Kidney (tissue), 14 donors: ENCODE results near the gene PLCB4. TPM values are rescaled to one million over a fixed set of nuclear protein-coding genes. Genes with fewer than 3 reads are reported as not detected.

ENCODE experiments used
- DNase-seq, 5 donors: peaks; one replicate each; pipeline ENCODE4 v3.0.0-alpha.2; 2013 to 2020
- FAIRE-seq: peaks from 2 replicates; lab custom pipeline; 2012; peaks lifted over from hg19 to GRCh38; lab: Jason Lieb, UNC
- H3K27ac ChIP-seq, 2 donors: one replicate each; pipeline ENCODE4 v1.7.0; 2013; ENCODE audit warnings: low read depth in 2 of 2, low read length in 2 of 2, inconsistent platforms in 1 of 2
- H3K27me3 ChIP-seq: one replicate; pipeline ENCODE4 v1.7.1; 2013; ENCODE audit warnings: low read length, inconsistent platforms; ENCODE audit not compliant: control insufficient read depth, insufficient read depth
- H3K36me3 ChIP-seq, 3 donors: one replicate each; pipeline versions ENCODE4 v1.7.0 to v1.7.1; 2013; ENCODE audit warnings: low read length in 3 of 3, control low read depth in 1 of 3, inconsistent platforms in 1 of 3; ENCODE audit not compliant: insufficient read depth in 3 of 3, control insufficient read depth in 2 of 3
- H3K4me1 ChIP-seq, 3 donors: one replicate each; pipeline versions ENCODE4 v1.7.0 to v1.7.1; 2013; ENCODE audit warnings: low read length in 3 of 3, inconsistent platforms in 1 of 3, low read depth in 1 of 3; ENCODE audit not compliant: control insufficient read depth in 2 of 3, insufficient read depth in 2 of 3
- H3K4me3 ChIP-seq, 3 donors: one replicate each; pipeline versions ENCODE4 v1.7.0 to v1.8.1; 2013; ENCODE audit warnings: low read length in 3 of 3, control low read depth in 1 of 3, inconsistent platforms in 1 of 3
- H3K9ac ChIP-seq, 3 donors: one replicate each; pipeline versions ENCODE4 v1.7.0 to v1.7.1; 2013; ENCODE audit warnings: low read length in 3 of 3, control low read depth in 1 of 3, inconsistent platforms in 1 of 3
- H3K9me3 ChIP-seq, 3 donors: one replicate each; pipeline versions ENCODE4 v1.7.0 to v1.7.1; 2013; ENCODE audit warnings: low read length in 3 of 3, control low read depth in 1 of 3, inconsistent platforms in 1 of 3; ENCODE audit not compliant: control insufficient read depth in 2 of 3, insufficient read depth in 1 of 3
- intact Hi-C: fragments of 100-400 bp; cut with DNase I; formaldehyde crosslinking; loops from one replicate; pipeline ENCODE4 v1.11.1; 2022
- polyA plus RNA-seq: library from polyadenylated mRNA; stranded (reverse); fragments of 350-450 nt; fragmentation: Illumina TruSeq; extraction: RNeasy Lipid Tissue Mini Kit (QIAGEN cat#74804); gene quantifications from one replicate; pipeline ENCODE4 v1.2.3, GENCODE V29; 2014; ENCODE audit warnings: low read depth, low replicate concordance; ENCODE audit not compliant: insufficient read depth
- total RNA-seq: library from RNA; stranded (reverse); fragmentation: NEBNext Ultra II Directional; extraction: Animal tissue kit (Norgen Biotek cat#: 25700); gene quantifications from one replicate; pipeline ENCODE4 v1.2.1, GENCODE V29; 2021
- TF ChIP-seq, protein P1 (sequence below): IDR thresholded peaks from 3 replicates; pipeline ENCODE4 v1.5.1; 2012; ENCODE audit warnings: mild to moderate bottlenecking, moderate library complexity, borderline replicate concordance; ENCODE audit not compliant: insufficient read depth; ENCODE audit errors: extremely low read depth
- donor health status: control.
- donor health status: control.
- donor health status: control.
- donor health status: control.
- donor health status: control.
- donor health status: DM: yes; HTN: yes; CAD: no.
- donor health status: Normal renal cell carcinoma (clear cell type).

Gene PLCB4
- total and polyA plus RNA-seq, 2 donors from 2014 or later: 2.8 to 17.7 TPM

DNA sequence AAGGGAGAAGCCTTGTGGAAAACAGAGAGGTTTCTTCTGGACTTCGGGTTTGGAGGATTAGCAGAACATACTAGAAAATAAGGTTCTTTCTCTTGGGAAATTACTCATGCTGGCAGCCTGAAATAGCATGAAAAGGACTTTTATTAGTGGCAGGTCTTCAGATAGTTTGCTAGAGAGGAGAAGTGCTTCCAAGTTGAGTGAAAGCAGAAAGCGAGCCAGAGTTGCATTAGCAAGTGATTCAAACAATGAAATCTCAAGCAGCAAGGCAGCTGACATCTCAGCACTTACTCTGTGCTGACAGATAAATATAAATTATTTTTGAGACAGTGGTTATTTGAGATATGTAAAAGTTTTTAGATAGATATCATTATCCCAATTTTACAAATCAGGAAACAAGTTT, 91.9 kb downstream of the PLCB4 start:
- DNase-seq (no peak), FAIRE-seq (no peak)
- Histone ChIP-seq H3K4me1 (peaks cover 0 to 4% (median 0%) of the 10 kb centered on the region in 3 donors), H3K36me3 (no peaks in the 10 kb centered on the region), H3K9ac (no peak overlapping the region), H3K9me3 (no peaks in the 10 kb centered on the region), H3K27ac (no peak overlapping the region), H3K4me3 (no peak overlapping the region), H3K27me3 (no peaks in the 10 kb centered on the region)
- TF ChIP-seq, protein P1, sequence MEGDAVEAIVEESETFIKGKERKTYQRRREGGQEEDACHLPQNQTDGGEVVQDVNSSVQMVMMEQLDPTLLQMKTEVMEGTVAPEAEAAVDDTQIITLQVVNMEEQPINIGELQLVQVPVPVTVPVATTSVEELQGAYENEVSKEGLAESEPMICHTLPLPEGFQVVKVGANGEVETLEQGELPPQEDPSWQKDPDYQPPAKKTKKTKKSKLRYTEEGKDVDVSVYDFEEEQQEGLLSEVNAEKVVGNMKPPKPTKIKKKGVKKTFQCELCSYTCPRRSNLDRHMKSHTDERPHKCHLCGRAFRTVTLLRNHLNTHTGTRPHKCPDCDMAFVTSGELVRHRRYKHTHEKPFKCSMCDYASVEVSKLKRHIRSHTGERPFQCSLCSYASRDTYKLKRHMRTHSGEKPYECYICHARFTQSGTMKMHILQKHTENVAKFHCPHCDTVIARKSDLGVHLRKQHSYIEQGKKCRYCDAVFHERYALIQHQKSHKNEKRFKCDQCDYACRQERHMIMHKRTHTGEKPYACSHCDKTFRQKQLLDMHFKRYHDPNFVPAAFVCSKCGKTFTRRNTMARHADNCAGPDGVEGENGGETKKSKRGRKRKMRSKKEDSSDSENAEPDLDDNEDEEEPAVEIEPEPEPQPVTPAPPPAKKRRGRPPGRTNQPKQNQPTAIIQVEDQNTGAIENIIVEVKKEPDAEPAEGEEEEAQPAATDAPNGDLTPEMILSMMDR: no peak
- intact Hi-C loops: no loop called here

DNA sequence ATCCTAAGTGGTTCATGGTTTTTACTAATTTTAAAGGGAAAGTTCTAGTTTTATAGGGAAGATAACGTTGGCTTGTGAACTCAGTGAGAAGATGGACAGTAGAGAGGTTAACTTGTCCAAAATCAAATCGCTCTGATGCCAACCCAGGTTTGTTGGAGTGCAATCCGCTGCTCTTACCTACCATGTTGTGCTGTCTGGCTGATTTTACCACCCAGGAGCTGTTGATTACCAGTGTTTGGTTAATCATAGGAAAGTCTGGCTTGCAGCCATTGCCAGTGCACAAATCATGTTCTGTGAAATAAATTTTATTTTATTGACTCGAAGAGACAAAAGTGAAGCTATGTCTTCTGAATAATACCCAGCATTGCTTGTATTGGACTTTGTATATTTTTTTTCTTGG, 92.4 kb downstream of the PLCB4 start:
- no peak overlapping the region for H3K27ac ChIP-seq
- FAIRE-seq: no peak

DNA sequence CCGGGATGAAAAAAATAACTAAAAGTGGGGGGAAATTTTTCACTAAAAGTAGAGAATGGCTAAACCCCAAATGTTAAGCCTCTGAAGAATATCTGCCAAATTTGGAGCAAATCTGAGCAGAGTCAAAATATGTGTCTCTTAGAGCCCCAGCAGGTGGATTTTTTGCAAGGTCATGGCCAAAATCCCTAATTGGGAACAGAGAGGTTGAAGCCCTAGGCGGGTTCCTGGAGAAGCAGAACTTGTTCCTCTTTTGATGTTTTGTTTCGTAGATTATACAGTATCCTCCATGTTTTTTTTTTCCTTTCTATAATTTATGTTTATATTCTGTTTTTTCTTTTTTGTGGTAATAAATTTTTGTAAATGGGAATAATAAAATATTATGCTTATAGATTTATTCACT, 94.4 kb downstream of the PLCB4 start:
- TF ChIP-seq, protein P1: no peak
- Histone ChIP-seq H3K36me3 (no peaks in the 10 kb centered on the region), H3K4me1 (peaks cover 0 to 4% (median 0%) of the 10 kb centered on the region in 3 donors), H3K9me3 (no peaks in the 10 kb centered on the region), H3K4me3 (no peak overlapping the region), H3K9ac (no peak overlapping the region), H3K27me3 (no peaks in the 10 kb centered on the region), H3K27ac (no peak overlapping the region)
- DNase-seq: no peak
- no peak for FAIRE-seq
- intact Hi-C loops: no loop called here

More for the DNA sequence above, 92.4 kb downstream of the PLCB4 start:
- Histone ChIP-seq H3K36me3 (no peaks in the 10 kb centered on the region), H3K27me3 (no peaks in the 10 kb centered on the region), H3K9me3 (no peaks in the 10 kb centered on the region), H3K4me1 (peaks cover 0 to 4% (median 0%) of the 10 kb centered on the region in 3 donors), H3K9ac (no peak overlapping the region), H3K4me3 (no peak overlapping the region)
- DNase-seq: no peak
- TF ChIP-seq, protein P1: no peak
- intact Hi-C loops: no loop called here

DNA sequence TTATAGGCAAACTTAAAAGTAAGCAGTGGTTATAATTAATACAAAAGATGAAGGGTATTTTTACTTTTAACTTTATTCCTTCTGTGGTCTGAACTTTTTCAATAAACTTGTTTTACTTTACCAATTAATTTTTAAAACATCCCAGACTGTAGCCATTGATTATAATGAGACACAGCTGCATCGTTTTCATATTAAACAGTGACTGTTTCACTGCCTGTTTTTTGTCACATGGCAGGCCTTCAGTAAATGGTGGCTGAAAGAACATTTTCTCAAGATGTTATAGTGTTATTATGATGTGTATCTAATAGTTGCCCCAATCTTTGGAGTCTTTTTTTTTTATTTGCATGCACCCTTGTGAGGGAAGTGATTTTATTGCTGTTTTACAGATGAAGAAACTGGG, 95.1 kb downstream of the PLCB4 start:
- Histone ChIP-seq H3K9me3 (no peaks in the 10 kb centered on the region), H3K27ac (no peak overlapping the region), H3K4me3 (no peak overlapping the region), H3K9ac (no peak overlapping the region), H3K4me1 (peaks cover 0 to 4% (median 0%) of the 10 kb centered on the region in 3 donors), H3K27me3 (no peaks in the 10 kb centered on the region), H3K36me3 (no peaks in the 10 kb centered on the region)
- TF ChIP-seq, protein P1: no peak
- DNase-seq: no peak
- FAIRE-seq: no peak
- intact Hi-C loops: no loop called here
